Heart left ventricle (tissue), 13 donors: ENCODE results near the gene LCK.

Source experiments
- POLR2A ChIP-seq, 2 donors: fragments of 450-650 bp; IDR thresholded peaks; one replicate each; pipeline ENCODE4 v1.6.1; 2017; ENCODE audit warnings: antibody characterized with exemption in 2 of 2, mild to moderate bottlenecking in 2 of 2, moderate library complexity in 2 of 2
- TF ChIP-seq, protein P1 (sequence below), 12 donors: fragments of 200-600 bp; sonication (generic) in 4 of 12; IDR thresholded peaks; one replicate each; pipeline versions ENCODE4 v1.5.0 to v1.8.0; 2018 to 2022; ENCODE audit warnings: antibody characterized with exemption in 12 of 12, mild to moderate bottlenecking in 5 of 12
- donor health status: ischemic (EF 13 %, LVEDD 7.1; RV severe dilation, severe dysfunction).
- donor health status: DM: no; HTN: yes; CAD: no.
- donor health status: DM: no; HTN: no; CAD: no.
- donor health status: ischemic (EF 25% LVEDD 6.9; RV normal size, moderate dysfunction).
- donor health status: ischemic (EF 25% LVEDD 5.7; RV mildly dilated, moderate dysfunction).
- donor health status: ischemic (EF 35%, LVEDD 5.7; RV mildly dilated, moderate dysfunction).
- donor health status: nonischemic (EF 11% LVEDD 7.7; RV severe dilation, severe dysfunction).
- donor health status: DM: yes; HTN: yes; CAD: no.
- donor health status: PGD.
- donor health status: ischemic (EF 29% LVEDD 5.4; RV normal size, mild dysfunction).
- donor health status: nonischemic (EF 23%, LVEDD 6.1; RV moderate dilation, normal function).

DNA sequence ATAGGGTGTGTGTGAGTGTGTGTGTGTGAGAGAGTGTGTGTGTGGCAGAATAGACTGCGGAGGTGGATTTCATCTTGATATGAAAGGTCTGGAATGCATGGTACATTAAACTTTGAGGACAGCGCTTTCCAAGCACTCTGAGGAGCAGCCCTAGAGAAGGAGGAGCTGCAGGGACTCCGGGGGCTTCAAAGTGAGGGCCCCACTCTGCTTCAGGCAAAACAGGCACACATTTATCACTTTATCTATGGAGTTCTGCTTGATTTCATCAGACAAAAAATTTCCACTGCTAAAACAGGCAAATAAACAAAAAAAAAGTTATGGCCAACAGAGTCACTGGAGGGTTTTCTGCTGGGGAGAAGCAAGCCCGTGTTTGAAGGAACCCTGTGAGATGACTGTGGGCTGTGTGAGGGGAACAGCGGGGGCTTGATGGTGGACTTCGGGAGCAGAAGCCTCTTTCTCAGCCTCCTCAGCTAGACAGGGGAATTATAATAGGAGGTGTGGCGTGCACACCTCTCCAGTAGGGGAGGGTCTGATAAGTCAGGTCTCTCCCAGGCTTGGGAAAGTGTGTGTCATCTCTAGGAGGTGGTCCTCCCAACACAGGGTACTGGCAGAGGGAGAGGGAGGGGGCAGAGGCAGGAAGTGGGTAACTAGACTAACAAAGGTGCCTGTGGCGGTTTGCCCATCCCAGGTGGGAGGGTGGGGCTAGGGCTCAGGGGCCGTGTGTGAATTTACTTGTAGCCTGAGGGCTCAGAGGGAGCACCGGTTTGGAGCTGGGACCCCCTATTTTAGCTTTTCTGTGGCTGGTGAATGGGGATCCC is 22.5 kb downstream of the LCK start:
- TF ChIP-seq, protein P1, sequence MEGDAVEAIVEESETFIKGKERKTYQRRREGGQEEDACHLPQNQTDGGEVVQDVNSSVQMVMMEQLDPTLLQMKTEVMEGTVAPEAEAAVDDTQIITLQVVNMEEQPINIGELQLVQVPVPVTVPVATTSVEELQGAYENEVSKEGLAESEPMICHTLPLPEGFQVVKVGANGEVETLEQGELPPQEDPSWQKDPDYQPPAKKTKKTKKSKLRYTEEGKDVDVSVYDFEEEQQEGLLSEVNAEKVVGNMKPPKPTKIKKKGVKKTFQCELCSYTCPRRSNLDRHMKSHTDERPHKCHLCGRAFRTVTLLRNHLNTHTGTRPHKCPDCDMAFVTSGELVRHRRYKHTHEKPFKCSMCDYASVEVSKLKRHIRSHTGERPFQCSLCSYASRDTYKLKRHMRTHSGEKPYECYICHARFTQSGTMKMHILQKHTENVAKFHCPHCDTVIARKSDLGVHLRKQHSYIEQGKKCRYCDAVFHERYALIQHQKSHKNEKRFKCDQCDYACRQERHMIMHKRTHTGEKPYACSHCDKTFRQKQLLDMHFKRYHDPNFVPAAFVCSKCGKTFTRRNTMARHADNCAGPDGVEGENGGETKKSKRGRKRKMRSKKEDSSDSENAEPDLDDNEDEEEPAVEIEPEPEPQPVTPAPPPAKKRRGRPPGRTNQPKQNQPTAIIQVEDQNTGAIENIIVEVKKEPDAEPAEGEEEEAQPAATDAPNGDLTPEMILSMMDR (IDR thresholded peaks at IDR 0.05) = no peak
- no peak for TF ChIP-seq POLR2A (IDR thresholded peaks at IDR 0.05)
